Epithelial cell of alveolus of lung (primary cell): ENCODE data around the gene MRPL3. TPM values are rescaled to one million over a fixed set of nuclear protein-coding genes. Genes with fewer than 3 reads are reported as not detected.

Source experiments
- total RNA-seq: library from RNA; depleted of rRNA; stranded (reverse); fragments of >200 nt; gene quantifications from 2 replicates; pipeline ENCODE4 v1.2.1, GENCODE V29; 2015

The MRPL3 gene
- total RNA-seq, result 76.6 and 115 TPM in 2 replicates

DNA sequence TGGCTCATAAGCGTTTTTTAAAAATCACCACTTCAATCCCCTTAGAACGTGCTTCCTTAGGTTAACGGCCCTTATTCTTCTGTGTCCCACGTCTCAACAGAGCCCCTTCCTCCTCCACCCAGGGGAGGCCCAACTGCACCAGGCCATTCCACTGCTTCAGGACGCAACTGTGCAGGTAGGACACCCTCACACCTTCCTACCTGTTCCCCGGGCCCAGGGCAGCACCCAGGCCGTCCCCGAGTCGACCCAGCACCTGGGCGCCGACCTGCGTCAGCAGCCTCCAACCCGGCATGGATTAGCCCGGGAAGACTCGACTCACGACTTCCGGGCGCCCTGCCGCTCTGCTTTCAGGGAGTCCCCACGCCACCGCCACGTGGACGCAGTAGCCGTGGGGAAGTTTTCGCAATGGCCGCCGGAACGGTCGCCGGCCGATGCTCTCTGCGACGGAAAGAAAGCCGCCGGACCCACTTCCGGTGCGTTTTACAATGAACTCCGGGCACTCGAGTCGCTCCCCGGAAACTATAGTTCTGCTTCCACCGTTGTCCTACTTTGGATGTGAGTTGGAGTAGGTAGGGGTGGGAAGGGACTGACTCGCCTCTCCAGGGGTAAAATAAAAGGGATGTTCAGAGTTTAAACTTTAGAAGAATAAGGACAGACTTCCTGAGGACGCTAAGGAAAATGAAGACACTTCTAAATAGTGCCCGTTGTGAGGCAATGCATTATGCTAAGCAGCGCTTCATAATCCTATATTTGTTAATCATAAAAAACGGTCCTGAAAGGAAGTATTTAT lies at the start of gene MRPL3:
MRPL3 (minus strand) TSS at position 442 of the 790 bp plus-strand sequence; CDS start at position 292, 150 bp downstream.

Other genes starting within 250 kb of the MRPL3 start
- gene NUDT16, start 121.2 kb downstream of the MRPL3 start, total RNA-seq, result 8.1 and 8.9 TPM in 2 replicates